B cell (primary cell): Measurements from ENCODE around the gene DOCK3.

ENCODE experiments used
- CTCF ChIP-seq: fragments of 200-600 bp; IDR thresholded peaks from one replicate; pipeline ENCODE4 v1.8.0; 2022; ENCODE audit warnings: antibody characterized with exemption, mild to moderate bottlenecking
- EZH2 ChIP-seq: IDR thresholded peaks from 2 replicates; pipeline ENCODE4 v1.6.1; 2012; ENCODE audit warnings: borderline replicate concordance, low read depth, mild to moderate bottlenecking, moderate library complexity, low read length; ENCODE audit not compliant: insufficient read depth, poor library complexity, severe bottlenecking

GRCh38 chr3:51141573-51141972 is 466.8 kb downstream of the DOCK3 start:
- TF ChIP-seq CTCF (no peak), EZH2 (no peak)
